ENCODE results near the gene ADTRP. TPM values are rescaled to one million over a fixed set of nuclear protein-coding genes. Genes with fewer than 3 reads are reported as not detected.
A peak's percentile ranks its signal among the peaks of the same experiment; 100 is the strongest.
"Not testable (repeated sequence)": the region's sequence is repeated elsewhere in the genome, so short reads cannot be mapped to it uniquely, and the experiment has no call there.

ADTRP gene
- total RNA-seq, 1 experiment from 2014 or later: 0.74 TPM

DNA sequence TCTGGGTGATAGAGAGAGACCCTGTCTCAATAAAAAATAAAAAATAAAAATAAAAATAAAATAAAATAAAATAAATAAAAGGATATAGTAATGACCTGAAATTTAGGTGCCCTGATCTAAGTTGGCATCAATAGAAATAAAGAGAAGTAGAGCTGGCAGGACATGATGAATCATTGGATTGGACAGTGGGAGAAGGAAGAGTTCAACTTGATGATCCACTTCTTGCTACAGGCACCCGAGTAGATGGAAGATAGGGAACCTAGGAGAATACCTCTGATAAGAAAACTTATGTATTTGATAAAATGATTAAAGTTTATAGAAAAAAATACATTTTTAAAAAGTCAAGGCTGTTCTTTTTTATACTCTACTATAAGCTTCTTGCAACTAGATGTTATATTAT lies 79.0 kb downstream of the ADTRP start:
- no peak for DNase-seq (ENCODE audit: low spot score)

- no peak for DNase-seq (ENCODE audit: low spot score)
These were observed 85.9 kb downstream of the ADTRP start for GRCh38 chr6:11692451-11693376.

- no peak for DNase-seq (ENCODE audit: low spot score)
These were observed 88.8 kb downstream of the ADTRP start for GRCh38 chr6:11689847-11690246.

- DNase-seq (ENCODE audit: low spot score): not testable (repeated sequence)
These were observed 89.2 kb downstream of the ADTRP start for GRCh38 chr6:11689400-11689799.

DNA sequence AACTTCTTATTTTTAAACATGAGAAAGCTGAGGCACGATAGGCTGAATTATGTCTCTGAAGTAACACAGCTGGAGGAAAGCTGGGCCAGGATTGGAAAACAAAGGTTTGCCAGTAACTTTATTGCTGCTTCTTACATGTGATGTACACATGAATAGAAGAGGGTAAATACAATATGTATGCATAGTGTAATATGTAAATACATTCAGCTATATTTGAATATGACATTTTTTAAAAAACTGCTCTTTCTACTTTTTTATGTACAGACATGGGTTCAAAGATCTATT lies 90.2 kb downstream of the ADTRP start:
- DNase-seq (ENCODE audit: low spot score): no peak

DNA sequence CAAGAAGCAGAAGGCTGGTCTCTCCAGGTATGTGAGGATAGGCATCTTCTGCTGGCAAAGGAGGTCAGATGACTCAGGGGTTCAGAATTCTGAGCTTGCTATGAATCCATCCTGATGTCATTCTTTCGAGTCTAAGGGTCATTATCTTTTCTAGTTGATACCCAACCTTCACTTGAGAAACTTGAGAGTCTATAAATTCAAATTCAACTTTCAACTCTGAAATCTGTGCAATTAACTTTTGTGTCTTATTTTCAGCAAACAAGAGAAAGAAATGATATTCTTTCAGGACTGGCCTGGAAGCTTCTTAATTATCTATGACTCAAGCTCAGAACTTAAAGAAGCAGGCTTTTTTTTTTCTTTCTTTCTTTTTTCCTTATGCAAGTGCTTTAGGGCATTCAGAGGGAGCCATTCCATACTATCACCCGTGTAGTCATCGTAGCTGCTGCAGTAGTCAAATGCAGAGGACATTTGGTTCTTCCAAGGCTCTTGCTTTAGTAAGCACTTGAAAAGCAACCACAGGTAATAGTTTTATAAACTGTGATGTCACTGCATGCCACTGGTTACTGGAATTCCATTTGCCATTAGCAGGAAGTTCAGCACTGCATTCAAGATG lies 93.0 kb downstream of the ADTRP start:
- peak; percentile 51 for DNase-seq (ENCODE audit: low spot score)

GRCh38 chr6:11684901-11685480 lies 93.6 kb downstream of the ADTRP start:
- no peak for DNase-seq (ENCODE audit: low spot score)

DNA sequence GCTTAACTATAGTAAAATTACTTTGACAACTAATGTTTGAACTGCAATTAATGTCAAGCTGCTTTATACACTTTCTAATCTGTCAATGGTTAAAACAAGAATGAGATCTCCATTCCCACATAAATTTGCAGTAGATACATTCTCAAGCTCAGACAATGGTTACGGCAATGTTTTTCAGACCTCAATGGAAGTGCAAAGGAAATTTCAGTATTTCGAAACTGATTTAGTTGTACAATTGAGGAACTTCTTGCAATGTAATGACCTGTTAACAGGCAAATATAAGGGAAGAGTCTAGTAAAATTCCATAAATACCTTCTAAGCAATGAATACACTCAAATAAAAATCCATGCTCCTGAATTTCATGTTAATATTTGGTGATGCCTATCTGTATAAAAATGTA lies 94.7 kb downstream of the ADTRP start:
- DNase-seq (ENCODE audit: low spot score): no peak

- DNase-seq (ENCODE audit: low spot score): no peak
These were observed 96.0 kb downstream of the ADTRP start for GRCh38 chr6:11682561-11682975.

- no peak for DNase-seq (ENCODE audit: low spot score)
These were observed 96.8 kb downstream of the ADTRP start for GRCh38 chr6:11681770-11682169.

GRCh38 chr6:11681357-11681756 lies 97.2 kb downstream of the ADTRP start:
- no peak for DNase-seq (ENCODE audit: low spot score)

GRCh38 chr6:11680479-11680878 lies 98.1 kb downstream of the ADTRP start:
- DNase-seq (ENCODE audit: low spot score): not testable (repeated sequence)

GRCh38 chr6:11679099-11679498 lies 99.5 kb downstream of the ADTRP start:
- DNase-seq (ENCODE audit: low spot score): no peak

- DNase-seq (ENCODE audit: low spot score): peak; percentile 63
These were observed 103.0 kb downstream of the ADTRP start for GRCh38 chr6:11675601-11676000.

- no peak for DNase-seq (ENCODE audit: low spot score)
These were observed 105.9 kb downstream of the ADTRP start for GRCh38 chr6:11672669-11673068.

- DNase-seq (ENCODE audit: low spot score): no peak
These were observed 106.3 kb downstream of the ADTRP start for GRCh38 chr6:11672256-11672655.

DNA sequence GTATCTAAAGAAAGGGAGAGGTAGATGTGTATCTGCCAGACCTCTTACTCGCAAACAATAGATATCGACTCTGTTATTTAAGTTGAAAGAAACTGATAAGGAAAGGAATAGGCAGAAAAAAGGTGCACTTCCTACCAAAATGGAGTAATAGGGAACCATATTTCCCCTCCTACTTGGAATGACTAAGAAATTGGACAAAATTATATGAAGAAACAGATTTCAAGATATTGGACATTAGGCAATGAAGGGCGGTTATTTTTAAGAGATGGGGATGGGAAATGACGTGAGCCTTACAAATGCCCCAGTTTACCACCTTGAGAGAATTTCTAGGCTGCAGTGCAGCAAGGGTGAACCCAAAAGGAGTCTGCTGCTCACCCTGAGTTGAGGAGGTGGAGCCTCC lies 108.9 kb downstream of the ADTRP start:
- no peak for DNase-seq (ENCODE audit: low spot score)

DNA sequence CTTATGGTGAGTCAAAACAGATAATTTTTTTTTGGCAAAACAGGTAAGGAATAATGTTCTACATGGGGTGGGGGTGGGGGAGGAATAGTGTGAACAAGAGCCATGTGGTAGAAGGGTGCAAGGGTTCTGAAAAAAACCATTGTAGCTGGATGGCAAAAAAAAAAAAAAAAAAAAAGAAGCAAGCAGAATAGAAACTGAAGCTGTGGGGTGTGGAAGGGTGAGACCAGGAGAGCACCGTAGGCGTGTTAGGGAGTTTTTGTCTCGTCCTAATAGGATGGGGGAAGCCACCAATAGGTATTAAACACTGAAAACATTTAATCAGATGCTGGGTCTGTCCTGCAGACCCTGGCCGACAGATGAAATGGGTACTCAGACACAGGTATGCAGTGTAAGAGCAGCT lies 110.1 kb downstream of the ADTRP start:
- no peak for DNase-seq (ENCODE audit: low spot score)

DNA sequence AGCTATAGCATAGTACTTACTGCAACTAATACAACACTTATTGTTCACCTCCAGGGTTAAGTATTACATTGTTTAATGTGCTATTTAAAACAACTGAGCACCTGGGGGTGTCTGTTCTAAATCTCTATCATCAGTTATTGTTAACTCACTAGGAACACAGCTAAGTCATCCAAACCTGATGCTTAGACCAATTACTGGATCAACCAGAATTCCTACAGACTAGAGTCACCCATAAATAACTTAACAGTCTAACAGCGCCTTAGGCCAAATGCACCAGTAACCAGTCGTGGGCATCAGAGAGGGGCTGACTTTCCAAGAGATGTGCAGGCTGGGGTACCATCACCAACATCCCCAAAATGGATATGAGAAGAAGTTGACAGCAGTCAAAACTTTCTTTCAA lies 110.7 kb downstream of the ADTRP start:
- no peak for DNase-seq (ENCODE audit: low spot score)

GRCh38 chr6:11665604-11666326 lies 112.8 kb downstream of the ADTRP start:
- DNase-seq (ENCODE audit: low spot score): no peak

Data from H4 (cell line).